Skeletal muscle cell (primary cell): ENCODE results near the gene ALDH1A2.

Experiments used
- DNase-seq: peaks from one replicate; pipeline ENCODE4 v3.0.0-alpha.2; 2010; ENCODE audit warnings: low read depth
- H3K4me3 ChIP-seq: 2 replicates; pipeline ENCODE4 v1.5.1; 2011; ENCODE audit warnings: low read depth, mild to moderate bottlenecking, control low read depth, low read length, moderate library complexity

The ALDH1A2 gene

DNA sequence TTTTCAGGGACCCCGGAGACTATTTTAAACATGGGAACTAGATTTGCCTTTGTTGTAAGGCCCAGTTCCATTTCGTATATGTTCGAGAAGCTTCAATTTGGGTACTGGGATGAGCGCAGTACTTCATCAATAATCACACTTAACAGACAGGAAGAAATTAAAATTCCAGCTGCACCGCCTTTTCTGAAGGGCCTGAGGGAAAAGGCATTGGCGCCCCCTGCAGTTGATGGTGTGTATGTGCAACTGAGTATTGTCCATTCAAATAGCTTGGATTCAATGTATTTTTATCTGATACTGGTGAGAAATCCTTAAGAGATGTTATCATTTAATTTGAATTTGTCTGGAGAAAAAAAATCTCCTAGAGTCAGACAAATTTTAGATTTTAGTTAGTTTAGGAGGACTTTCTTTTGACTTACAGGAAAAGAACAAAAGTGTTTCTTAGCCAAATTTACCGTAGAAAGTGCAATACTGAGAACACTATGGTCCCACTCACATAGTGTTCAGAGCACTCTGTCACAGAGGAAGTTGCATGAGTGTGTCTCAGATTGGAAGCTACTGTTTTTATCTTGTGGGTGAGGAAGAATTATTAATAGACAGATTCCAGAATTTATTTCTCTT, 5.4 kb upstream of the ALDH1A2 start:
- H3K4me3 ChIP-seq, result no peak overlapping the region
- DNase-seq, result peak; percentile 9

DNA sequence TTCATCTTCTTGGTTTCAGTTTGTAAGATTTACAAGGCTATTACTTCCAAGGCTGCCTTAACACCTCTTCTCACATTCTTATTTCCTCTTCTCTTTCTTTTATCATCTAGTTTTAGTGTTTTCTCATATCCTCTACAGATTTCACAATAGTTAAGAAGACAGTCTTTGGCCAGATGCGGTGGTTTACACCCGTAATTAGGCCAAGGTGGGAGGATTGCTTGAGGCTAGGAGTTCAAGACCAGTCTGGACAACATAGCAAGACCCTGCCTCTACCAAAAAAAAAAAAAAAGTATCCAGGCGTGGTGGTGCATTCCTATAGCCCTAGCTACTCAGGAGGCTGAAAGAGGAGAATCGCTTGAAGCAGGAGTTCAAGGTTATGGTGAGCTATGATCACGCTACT, 3.5 kb upstream of the ALDH1A2 start:
- H3K4me3 ChIP-seq, result no peak overlapping the region
- DNase-seq, result no peak

DNA sequence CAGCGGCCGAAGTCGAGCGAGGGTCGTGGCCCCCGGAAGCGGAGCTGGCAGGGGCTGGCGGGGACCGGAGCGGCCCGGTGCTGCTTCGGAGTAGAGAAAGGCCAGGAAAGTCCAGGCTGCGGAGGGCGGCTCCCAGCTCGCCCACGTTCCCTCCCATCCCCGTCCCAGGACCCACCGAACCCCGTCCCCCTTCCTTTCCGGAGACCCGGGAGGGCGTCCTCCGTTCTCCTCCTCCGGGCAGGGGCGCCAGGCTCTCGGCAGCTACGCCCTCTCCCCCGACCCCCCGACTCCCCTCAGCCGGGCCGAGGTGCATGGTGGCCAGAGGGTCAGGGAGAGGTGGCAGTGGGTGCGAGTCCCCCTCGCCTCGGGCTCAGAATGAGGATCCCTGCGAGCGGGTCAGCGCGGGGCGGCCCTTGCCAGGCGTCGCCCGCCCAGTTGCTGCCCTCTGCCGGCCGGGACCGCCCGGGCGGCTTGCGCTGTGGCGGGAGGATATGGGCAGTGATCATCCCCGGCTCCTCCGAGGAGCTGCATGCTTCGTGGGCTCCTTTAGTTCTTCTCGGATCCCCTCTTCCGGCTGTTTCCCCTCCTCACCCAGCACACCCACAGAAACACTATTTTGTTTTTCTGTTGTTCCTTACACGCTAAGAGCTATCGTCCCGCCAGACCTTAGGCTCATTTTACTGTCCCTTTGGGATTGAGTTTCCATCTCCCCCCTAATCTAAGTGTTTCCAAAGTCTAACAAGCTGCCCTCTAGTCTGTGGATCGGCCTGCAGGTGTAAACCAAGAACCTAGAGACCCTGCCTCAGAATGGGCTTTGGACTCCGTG, 744 bp upstream of the ALDH1A2 start:
- DNase-seq, result no peak
- peak overlapping the region; percentile 46 for H3K4me3 ChIP-seq

DNA sequence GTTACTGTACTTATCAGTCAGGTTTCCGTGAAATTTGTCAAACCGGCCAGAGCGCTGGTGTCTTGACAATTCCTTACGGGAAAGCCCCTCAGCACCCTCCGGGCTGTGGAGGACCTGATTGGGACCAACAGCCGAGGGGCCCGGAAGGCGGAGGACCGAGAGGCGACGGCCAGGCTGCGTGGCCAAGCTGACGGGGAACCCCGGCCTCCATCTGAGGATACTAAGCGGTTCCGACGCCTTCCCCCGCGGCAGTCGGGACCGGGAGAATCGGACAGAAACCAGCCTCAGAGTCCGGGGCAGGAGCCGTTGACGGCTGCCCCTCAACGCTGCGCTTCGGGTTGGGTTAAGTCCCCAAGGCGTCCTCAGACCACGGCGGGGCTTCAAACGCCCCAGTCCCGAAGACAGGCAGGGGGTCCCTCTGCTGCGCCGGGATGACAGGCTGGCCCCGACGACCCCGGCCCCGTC, 499 bp downstream of the ALDH1A2 start:
- H3K4me3 ChIP-seq, result no peak overlapping the region

DNA sequence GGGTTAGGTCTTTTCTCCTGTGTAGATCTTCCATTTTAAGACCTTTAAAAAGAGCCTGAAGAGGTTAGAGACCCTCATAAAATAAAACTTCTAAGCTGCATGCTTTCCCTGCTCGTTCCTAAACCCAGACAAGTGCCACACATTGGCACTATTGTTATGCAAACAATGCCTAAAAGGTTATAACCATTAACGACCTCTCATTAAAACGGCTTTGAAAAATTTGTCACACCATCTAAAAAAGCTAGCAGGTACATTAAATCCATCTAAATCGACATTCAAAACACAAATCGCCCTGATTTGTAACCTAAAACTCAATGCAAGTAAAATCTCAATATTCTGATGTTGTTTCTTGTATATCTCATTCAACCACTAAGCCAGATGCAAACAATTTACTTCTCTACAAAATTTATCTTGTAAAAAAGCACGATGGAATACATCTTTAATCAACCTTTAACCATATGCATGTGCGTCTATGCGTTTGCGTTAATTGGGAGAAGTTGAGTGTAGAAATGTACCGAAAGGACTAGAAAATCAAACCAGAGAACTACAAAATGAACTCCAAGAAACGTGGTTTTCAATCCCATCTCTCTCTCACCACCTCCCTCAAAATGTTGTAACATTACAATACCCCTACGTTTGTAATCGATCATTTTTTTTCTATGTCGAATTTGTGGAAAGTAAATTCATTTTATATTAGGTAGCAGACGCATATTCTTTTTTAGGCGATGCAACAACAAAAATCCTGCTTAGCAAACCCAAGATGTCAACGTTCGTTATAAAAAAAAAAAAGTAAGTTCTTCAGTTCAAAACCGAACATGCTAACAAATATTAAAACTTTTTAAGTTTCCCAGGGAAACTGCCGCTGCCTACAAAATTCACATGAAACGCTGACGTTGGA, 1.2 kb downstream of the ALDH1A2 start:
- H3K4me3 ChIP-seq, result no peak overlapping the region
- DNase-seq, result no peak

More for the DNA sequence above, 499 bp downstream of the ALDH1A2 start:
- no peak for DNase-seq

DNA sequence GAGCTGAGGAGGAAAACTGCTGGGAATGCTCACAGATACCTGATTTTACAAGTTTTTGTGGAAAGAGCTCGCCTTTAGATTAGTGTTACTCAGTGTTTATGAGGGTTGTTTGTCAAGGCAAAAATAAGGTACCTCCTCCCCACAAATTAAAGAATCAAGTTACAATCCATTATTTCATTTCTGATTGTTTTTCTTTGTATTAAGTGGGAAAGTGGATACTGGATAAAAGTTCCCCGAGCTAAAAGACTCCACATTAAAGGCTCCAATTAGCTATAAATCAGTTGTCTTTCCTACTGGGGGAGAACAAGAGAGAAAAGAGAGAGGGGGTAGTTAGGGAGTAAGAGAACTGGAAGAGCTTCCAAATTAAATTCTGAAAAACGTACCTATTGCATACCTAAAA, 1.9 kb downstream of the ALDH1A2 start:
- H3K4me3 ChIP-seq, result no peak overlapping the region
- no peak for DNase-seq

DNA sequence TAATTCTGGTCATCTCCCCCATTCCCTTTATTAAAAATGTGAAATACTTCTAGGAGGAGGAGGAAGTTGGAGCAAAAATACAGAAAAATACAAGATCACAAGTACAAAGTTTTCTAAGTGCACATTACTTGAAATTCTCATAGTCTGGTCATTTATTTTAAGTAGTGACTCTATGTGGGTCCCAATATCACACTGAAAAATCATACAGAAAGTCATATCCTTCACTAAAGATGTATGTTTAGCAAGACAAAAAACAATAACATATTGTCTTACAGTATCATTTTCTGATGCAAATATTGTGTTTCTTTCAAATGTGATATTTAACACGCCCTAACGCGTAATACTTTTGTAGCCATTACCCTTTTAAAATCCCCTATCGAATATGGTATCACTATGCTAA, 2.5 kb downstream of the ALDH1A2 start:
- H3K4me3 ChIP-seq, result no peak overlapping the region

DNA sequence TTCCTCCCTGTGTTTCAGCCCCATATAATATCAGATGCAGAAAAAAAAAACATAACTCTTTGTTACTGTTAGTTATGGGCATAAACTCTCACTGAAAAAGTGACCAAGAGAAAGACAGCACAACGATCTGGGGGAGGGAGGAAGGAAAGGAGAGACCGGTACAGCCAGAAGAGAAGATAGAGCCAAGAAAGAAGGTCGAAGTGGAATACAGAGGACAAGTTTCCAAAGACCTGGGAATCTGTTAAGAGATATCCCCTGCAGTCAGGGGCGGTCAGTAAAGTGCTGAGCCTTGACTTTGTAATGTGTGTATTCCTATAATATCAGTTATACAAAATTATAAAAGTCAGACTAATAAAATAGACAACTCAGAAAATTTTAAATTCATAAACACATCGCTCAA, 3.3 kb downstream of the ALDH1A2 start:
- no peak overlapping the region for H3K4me3 ChIP-seq
- DNase-seq, result no peak

More for the DNA sequence above, 2.5 kb downstream of the ALDH1A2 start:
- no peak for DNase-seq

DNA sequence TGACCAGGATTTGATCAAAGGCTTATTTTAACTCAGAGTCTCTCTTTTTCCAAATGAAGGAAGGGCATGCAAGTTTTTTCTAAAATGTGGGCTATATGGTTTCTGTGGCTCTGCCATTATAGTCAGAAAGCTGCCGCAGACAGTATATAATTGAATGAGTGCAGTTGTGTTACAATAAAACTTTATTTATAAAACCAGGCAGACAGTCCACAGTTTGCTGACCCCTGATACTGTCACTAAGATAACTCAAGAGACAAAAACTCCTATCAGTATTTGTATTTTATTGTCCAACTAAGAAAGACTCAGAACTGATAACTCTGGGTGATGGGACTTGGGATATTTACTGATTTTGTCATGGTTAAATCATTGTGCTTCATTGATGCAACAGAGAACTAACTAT, 4.9 kb downstream of the ALDH1A2 start:
- no peak for DNase-seq
- H3K4me3 ChIP-seq, result no peak overlapping the region

DNA sequence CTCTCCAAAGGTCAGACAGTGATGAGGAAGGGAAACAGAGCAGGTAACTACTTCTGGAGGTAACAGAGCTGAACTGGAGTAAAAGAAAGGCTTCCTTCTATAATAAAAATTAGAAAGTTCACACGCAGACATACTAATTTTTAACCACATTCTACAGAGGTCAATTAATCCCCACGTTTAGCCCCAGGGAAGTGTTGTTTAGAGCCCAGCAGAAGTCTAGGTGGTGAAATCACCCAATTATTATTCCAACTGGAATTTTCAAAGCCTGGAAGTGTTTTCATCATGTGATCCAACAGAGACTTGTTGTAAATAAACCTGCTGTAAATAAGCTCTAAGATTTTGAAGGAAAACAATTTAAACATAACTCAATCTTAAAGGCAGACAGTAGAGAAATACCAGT, 6.8 kb downstream of the ALDH1A2 start:
- H3K4me3 ChIP-seq, result no peak overlapping the region
- DNase-seq, result no peak

DNA sequence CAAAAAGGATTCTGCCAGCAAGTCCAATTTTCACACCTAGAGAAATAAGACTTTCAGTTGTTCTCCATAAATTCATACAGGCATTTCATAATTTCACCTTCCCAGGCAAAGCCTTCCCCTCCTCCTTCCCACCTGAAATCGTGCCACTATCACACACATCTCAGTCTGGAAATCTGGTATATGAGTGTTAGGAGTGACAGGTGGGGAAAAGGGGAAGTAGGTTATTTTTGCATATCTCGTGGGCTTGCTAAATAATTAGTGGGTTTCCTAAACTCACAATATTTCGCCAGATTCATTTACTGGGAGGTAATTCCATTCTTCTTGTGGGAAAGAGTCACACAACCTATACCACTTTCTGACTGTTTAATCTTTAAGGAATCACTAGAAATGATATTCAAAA, 7.4 kb downstream of the ALDH1A2 start:
- no peak overlapping the region for H3K4me3 ChIP-seq
- DNase-seq, result no peak

DNA sequence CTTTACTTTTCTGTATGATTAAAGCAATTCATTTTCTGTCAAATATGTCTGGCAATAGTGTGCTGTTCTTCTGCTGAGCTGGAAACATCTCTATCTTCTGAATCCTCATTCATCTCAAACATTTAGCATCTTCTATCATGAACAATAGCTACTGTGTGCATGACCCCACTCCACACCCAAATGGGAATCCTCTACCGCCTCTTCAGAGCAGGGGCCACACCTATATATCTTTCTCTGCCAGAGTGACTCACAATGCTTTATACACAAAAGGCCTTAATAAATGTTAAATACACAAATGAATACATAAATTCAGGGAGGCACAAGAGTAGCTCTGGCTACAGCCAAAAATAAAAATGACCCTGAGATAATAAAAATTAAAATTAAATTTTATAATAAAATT, 8.0 kb downstream of the ALDH1A2 start:
- no peak overlapping the region for H3K4me3 ChIP-seq
- no peak for DNase-seq

DNA sequence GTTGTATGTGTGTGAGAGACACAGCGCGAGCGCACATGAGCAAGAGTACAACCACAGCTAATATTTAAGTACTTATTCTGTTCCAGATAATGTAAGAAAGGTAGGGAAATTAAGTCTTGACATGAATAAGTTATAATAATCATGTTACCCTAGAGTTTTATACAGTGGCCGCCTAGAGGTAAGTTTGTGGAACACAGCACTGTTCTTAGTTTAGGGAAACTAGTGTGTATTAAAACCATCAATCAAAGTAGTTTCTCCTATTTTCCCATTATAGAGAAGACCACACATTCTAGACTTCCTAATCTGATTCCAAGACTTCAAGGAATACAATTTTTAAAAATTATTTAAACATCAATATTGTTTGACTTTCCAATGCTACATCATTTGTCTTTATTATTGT, 9.5 kb downstream of the ALDH1A2 start:
- no peak overlapping the region for H3K4me3 ChIP-seq
- no peak for DNase-seq

DNA sequence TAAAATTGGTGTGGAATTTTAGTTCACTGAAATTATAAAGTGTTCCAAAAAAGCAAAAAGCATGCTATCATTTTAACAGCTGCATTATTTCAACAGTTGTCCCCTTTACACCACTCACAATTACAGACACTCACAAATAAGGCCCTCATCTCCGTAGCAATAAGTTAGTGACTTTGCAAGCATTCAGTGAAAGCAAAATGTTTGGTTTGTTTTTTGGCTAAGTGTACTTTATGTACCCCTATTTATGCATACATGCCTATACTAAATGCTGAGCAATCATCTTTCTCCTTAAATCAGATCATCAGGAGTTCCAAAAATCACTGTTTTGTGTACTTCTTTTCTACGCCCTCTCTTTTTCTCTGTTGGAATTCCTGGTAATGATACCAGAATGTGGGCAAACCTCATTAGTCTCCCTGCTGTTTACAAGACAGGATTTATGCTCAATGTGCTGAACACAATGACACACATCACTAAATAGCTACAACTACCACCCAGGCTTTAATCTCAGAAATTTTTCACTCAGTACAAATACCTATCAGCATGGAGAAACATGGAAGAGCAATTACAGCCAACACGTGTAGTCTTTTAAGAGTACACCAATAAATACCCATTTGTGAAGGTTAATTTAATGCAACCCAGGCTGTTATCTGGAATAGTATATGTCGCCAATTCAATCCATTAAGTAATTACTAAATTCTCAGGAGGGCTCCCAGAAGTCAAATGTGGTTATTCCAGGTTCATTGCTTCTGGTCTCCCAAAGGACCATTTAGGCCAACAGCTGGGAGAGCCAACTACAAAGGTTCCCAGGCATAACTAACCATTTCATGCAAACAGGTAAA, 12.0 kb downstream of the ALDH1A2 start:
- no peak for DNase-seq
- no peak overlapping the region for H3K4me3 ChIP-seq

DNA sequence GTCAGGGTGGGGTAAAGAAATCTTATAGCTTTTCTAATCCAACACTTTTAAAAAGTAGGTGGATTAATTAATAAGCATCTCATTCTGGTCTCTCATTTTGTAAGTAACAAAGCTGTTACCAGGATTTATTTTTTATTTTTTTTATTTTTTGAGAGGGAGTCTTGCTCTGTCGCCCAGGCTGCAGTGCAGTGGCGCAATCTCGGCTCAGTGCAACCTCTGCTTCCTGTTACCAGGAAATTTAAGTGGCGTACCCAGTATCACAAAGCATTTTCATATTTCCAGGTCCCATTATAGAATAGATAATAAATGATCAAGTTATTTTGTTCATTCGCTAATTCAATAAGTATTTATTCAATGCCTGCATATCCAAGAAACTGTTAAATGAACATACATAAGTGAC, 13.2 kb downstream of the ALDH1A2 start:
- no peak overlapping the region for H3K4me3 ChIP-seq
- DNase-seq, result no peak

DNA sequence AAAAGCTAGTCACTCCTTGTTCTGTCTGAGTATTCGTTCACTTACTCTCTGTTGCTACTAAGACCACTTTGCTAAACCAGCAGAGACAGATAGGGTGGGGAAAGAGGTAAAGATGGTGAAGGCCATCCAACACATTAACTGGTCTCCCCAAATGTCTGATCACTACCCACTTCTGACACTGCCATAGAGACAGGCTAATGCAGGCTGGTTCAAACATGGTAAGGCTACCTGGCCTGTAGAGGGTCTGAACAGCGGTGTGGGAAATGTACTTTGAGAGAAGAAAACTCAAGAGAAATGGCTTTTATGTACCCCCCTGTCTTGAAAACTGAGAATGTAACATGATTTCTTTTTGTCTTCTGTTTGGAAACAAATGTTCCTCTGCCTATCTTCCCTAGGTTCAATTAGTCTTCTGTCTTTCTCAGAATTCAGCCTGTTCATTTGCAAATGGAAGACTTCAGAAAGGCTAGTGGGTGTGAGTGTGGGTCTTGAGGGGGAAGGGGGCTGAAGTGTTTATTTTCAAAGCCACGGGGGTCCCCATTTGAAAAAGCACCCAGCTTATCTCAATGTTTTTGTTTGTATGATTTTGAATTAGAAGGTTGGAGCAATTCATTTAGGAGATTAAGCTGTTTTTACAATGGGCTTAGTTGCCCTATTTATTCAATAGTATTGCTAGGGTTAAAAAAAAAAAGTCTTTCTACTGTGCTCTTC, 15.8 kb downstream of the ALDH1A2 start:
- no peak for DNase-seq

DNA sequence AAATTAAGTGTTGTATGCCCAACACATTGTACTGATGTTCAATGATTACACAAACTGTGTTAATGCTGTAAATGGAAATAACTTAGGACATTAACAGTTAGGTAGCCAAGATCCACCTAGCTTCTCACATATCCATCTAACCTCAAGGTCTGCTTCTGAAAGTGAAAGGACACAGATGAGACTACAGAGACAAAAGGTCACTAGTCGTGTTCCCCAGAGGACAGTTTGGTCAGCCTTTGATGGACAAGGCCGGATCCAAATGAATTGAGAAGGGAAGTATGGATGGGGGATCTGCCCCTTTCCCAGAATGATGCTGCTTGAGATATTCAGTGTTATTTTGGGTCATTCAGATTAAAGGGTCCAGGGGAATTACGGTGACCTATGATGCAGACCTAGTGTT, 17.2 kb downstream of the ALDH1A2 start:
- H3K4me3 ChIP-seq, result no peak overlapping the region
- no peak for DNase-seq

More for the DNA sequence above, 15.8 kb downstream of the ALDH1A2 start:
- H3K4me3 ChIP-seq, result no peak overlapping the region

DNA sequence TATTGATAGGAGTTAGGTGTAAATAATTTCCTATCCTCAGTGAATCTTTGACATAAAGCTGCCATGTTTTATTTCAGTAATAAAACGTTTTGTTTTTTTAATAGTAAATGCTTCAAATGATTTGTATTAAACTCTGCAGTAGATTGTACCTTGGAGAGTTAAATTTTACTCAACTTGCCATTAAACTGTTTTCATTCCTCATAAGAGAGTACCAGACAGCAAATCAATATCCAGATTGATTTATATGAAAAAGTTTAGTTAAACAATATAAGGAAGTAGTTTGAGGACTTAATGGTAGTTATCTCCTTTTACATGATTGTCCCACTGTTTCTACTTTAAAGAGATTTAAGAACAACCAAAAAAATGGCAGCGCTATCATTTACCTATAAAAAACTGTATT, 18.4 kb downstream of the ALDH1A2 start:
- H3K4me3 ChIP-seq, result no peak overlapping the region
- DNase-seq, result no peak

DNA sequence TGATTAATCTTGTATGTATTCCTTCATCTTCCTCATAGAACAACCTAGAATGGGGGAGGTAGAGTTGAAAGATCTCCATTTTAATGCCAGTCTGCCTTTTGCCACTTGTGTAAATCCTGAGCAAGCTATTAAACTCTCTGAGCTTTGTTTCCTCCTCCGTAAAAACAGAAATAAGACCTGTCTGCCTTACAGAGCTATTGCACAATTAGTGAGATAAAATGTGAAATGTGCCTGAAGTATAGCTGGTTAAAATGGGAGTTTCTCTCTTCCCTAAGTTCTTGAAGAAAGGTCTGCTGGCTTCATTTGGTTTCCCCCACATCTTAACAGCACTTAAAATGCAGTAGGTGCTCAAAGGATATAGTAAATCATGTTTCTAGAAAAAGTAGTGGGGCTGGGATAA, 19.0 kb downstream of the ALDH1A2 start:
- no peak for DNase-seq
- H3K4me3 ChIP-seq, result no peak overlapping the region
